ENCODE results near the gene PREPL. TPM values are rescaled to one million over a fixed set of nuclear protein-coding genes. Genes with fewer than 3 reads are reported as not detected.

The PREPL gene
- total and polyA plus RNA-seq, 2 experiments from 2014 or later = 16.5 to 49.0 TPM

DNA sequence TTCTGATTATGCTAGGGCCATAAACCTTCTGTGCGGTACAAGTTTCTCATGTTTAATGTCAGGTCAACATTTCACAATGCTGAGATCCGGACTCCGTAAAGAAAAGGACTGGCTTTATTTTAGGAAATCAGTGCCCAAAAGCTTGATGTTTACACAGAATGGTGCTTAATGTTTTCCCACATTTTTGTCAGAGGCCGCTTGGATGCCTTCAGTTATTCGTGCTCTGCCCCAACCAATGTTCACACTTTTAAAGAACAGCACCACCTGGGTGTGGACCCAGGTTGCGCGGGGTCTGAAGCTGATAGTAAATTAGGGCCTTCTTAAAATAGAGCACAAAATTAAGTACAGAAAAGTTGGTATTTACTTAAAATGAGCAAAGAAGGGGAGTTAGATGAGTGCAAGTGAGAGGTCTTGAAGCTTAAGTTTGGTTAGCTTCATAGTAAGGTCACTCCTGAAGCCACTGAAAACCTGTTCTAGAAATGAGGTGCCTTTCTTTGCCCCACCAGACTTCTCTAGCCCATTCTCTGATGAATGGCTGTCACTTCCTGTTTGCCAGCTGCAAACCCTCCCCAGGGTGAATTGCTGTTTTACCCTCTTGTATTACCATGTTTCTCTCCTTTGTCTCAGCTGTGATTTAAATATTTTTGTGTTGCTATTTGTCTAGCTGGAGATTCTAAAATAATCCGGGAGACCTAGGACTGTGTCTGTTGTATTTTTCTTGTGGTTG lies 65.5 kb downstream of the PREPL start (continued):
- TF ChIP-seq, protein P1, sequence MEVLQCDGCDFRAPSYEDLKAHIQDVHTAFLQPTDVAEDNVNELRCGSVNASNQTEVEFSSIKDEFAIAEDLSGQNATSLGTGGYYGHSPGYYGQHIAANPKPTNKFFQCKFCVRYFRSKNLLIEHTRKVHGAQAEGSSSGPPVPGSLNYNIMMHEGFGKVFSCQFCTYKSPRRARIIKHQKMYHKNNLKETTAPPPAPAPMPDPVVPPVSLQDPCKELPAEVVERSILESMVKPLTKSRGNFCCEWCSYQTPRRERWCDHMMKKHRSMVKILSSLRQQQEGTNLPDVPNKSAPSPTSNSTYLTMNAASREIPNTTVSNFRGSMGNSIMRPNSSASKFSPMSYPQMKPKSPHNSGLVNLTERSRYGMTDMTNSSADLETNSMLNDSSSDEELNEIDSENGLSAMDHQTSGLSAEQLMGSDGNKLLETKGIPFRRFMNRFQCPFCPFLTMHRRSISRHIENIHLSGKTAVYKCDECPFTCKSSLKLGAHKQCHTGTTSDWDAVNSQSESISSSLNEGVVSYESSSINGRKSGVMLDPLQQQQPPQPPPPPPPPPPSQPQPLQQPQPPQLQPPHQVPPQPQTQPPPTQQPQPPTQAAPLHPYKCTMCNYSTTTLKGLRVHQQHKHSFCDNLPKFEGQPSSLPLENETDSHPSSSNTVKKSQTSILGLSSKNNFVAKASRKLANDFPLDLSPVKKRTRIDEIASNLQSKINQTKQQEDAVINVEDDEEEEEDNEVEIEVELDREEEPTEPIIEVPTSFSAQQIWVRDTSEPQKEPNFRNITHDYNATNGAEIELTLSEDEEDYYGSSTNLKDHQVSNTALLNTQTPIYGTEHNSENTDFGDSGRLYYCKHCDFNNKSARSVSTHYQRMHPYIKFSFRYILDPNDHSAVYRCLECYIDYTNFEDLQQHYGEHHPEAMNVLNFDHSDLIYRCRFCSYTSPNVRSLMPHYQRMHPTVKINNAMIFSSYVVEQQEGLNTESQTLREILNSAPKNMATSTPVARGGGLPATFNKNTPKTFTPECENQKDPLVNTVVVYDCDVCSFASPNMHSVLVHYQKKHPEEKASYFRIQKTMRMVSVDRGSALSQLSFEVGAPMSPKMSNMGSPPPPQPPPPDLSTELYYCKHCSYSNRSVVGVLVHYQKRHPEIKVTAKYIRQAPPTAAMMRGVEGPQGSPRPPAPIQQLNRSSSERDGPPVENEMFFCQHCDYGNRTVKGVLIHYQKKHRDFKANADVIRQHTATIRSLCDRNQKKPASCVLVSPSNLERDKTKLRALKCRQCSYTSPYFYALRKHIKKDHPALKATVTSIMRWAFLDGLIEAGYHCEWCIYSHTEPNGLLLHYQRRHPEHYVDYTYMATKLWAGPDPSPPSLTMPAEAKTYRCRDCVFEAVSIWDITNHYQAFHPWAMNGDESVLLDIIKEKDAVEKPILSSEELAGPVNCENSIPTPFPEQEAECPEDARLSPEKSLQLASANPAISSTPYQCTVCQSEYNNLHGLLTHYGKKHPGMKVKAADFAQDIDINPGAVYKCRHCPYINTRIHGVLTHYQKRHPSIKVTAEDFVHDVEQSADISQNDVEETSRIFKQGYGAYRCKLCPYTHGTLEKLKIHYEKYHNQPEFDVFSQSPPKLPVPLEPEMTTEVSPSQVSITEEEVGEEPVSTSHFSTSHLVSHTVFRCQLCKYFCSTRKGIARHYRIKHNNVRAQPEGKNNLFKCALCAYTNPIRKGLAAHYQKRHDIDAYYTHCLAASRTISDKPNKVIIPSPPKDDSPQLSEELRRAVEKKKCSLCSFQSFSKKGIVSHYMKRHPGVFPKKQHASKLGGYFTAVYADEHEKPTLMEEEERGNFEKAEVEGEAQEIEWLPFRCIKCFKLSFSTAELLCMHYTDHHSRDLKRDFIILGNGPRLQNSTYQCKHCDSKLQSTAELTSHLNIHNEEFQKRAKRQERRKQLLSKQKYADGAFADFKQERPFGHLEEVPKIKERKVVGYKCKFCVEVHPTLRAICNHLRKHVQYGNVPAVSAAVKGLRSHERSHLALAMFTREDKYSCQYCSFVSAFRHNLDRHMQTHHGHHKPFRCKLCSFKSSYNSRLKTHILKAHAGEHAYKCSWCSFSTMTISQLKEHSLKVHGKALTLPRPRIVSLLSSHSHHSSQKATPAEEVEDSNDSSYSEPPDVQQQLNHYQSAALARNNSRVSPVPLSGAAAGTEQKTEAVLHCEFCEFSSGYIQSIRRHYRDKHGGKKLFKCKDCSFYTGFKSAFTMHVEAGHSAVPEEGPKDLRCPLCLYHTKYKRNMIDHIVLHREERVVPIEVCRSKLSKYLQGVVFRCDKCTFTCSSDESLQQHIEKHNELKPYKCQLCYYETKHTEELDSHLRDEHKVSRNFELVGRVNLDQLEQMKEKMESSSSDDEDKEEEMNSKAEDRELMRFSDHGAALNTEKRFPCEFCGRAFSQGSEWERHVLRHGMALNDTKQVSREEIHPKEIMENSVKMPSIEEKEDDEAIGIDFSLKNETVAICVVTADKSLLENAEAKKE (CRISPR knock-in tag; IDR thresholded peaks at IDR 0.05) = no peak

DNA sequence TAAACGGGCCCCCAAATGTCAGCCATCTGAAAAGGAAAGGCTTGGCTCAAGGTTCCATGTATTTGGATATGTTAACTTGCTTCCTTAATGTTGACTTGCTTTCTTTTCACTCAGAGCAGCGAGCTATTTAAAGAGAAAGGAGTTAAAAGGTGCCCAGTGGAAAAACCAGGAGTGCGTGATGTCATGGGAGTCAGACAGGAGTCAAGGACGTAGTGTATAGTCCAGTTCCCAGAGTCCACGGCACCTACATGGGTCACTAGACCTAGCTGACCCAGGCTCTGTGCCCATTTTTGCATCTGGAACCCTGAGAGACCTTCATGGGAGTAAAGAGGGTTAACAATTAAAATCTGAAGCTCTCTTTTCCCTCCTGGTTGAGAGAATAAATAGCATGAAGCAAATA lies 66.2 kb downstream of the PREPL start:
- Mint-ChIP-seq H3K4me3 (no peak overlapping the region), H3K4me1 (peaks cover 25% of the 10 kb centered on the region), H3K27me3 (ENCODE audit: insufficient read depth, low read depth, poor library complexity) (peaks cover 4% of the 10 kb centered on the region), H3K27ac (no peak overlapping the region), H3K9me3 (no peaks in the 10 kb centered on the region), H3K36me3 (ENCODE audit: low read depth) (no peaks in the 10 kb centered on the region)
- Histone ChIP-seq H3K4me1 (ENCODE audit: insufficient read depth) (peaks cover 10% of the 10 kb centered on the region; the same call in 1 of the 2 replicates), H3K4me2 (no peak overlapping the region), H3K9me2 (ENCODE audit: insufficient read depth) (no peaks in the 10 kb centered on the region; the same call in 1 of the 2 replicates), H3F3A (replicated peaks; ENCODE audit: low read depth) (no peaks in the 10 kb centered on the region), H3K36me3 (ENCODE audit: insufficient read depth) (no peaks in the 10 kb centered on the region), H3K79me2 (replicated peaks; ENCODE audit: insufficient read depth) (no peaks in the 10 kb centered on the region), H3K27me3 (ENCODE audit: insufficient read depth) (no peaks in the 10 kb centered on the region), H2AFZ (no peak overlapping the region), H3K27ac (ENCODE audit: low read depth) (no peak overlapping the region), H4K20me1 (replicated peaks; ENCODE audit: insufficient read depth) (no peaks in the 10 kb centered on the region), H3K4me3 (no peak overlapping the region)
- DNase-seq (ENCODE audit: low spot score) = no peak
- ATAC-seq = no peak
- TF ChIP-seq, protein P2, sequence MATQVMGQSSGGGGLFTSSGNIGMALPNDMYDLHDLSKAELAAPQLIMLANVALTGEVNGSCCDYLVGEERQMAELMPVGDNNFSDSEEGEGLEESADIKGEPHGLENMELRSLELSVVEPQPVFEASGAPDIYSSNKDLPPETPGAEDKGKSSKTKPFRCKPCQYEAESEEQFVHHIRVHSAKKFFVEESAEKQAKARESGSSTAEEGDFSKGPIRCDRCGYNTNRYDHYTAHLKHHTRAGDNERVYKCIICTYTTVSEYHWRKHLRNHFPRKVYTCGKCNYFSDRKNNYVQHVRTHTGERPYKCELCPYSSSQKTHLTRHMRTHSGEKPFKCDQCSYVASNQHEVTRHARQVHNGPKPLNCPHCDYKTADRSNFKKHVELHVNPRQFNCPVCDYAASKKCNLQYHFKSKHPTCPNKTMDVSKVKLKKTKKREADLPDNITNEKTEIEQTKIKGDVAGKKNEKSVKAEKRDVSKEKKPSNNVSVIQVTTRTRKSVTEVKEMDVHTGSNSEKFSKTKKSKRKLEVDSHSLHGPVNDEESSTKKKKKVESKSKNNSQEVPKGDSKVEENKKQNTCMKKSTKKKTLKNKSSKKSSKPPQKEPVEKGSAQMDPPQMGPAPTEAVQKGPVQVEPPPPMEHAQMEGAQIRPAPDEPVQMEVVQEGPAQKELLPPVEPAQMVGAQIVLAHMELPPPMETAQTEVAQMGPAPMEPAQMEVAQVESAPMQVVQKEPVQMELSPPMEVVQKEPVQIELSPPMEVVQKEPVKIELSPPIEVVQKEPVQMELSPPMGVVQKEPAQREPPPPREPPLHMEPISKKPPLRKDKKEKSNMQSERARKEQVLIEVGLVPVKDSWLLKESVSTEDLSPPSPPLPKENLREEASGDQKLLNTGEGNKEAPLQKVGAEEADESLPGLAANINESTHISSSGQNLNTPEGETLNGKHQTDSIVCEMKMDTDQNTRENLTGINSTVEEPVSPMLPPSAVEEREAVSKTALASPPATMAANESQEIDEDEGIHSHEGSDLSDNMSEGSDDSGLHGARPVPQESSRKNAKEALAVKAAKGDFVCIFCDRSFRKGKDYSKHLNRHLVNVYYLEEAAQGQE (IDR thresholded peaks at IDR 0.05; ENCODE audit: unreplicated experiment) = no peak
- TF ChIP-seq POLR2AphosphoS5 (IDR thresholded peaks at IDR 0.05; ENCODE audit: low read depth) = no peak
